K562 (cell line): ENCODE data around the gene ELMO1. TPM values are rescaled to one million over a fixed set of nuclear protein-coding genes. Genes with fewer than 3 reads are reported as not detected.

Experiments used
- ATAC-seq: fragments of 200-7000 bp; cut with Tn5 transposase; 3 replicates; pipeline ENCODE4 v1.9.1; 2020; ENCODE audit warnings: moderate library complexity
- BruUV-seq: library from RNA; stranded (reverse); fragments of 400-500 nt; replicated peaks from 2 replicates; lab custom pipeline; 2021; lab: Mats Ljungman, UMichigan
- CTCF ChIA-PET: fragments of 300-600 bp; formaldehyde crosslinking; extraction: SDS; loops from one replicate; lab custom pipeline; 2021; ENCODE audit warnings: low intra/inter-chr PET ratio; lab: Yijun Ruan, JAX
- POLR2A ChIA-PET: fragments of 300-600, 350-650 bp; sonication (Branson Sonifier 250); formaldehyde crosslinking; extraction: SDS; loops from one replicate; lab custom pipeline; 2021; ENCODE audit warnings: antibody characterized with exemption, inconsistent platforms; lab: Yijun Ruan, JAX
- DNase-seq, 4 experiments: peaks; one replicate each; pipeline versions ENCODE4 v3.0.0 to v3.0.0-alpha.2; 2011 to 2018; ENCODE audit warnings: low spot score in 3 of 4, mixed read lengths in 3 of 4; ENCODE audit errors: extremely low read depth in 1 of 4
- FAIRE-seq: peaks from 2 replicates; lab custom pipeline; 2011; peaks lifted over from hg19 to GRCh38; lab: Jason Lieb, UNC
- H2AFZ ChIP-seq: 2 replicates; pipeline ENCODE4 v1.6.0; 2011; ENCODE audit warnings: low read depth, low read length, control low read depth, inconsistent platforms
- H3K27ac ChIP-seq: fragments of 200-600 bp; 3 replicates; pipeline ENCODE4 v1.8.0; 2011; ENCODE audit warnings: low read depth, mild to moderate bottlenecking, control low read depth, inconsistent platforms, low read length, moderate library complexity, mixed read lengths; ENCODE audit errors: extremely low read depth
- H3K27me3 ChIP-seq, 2 experiments: fragments of 300-600 bp in 1 of 2; 2 replicates in 1 of 2; 3 replicates in 1 of 2; pipeline versions ENCODE4 v1.6.0 to v1.8.0; 2011; ENCODE audit warnings: inconsistent platforms in 2 of 2, low read length in 2 of 2, mild to moderate bottlenecking in 1 of 2, mixed read lengths in 1 of 2, moderate library complexity in 1 of 2; ENCODE audit not compliant: control insufficient read depth in 2 of 2, insufficient read depth in 2 of 2
- H3K36me3 ChIP-seq: fragments of 300-600 bp; 3 replicates; pipeline ENCODE4 v1.8.0; 2011; ENCODE audit warnings: mild to moderate bottlenecking, low read length, inconsistent platforms; ENCODE audit not compliant: control insufficient read depth, insufficient read depth
- H3K4me1 ChIP-seq, 2 experiments: fragments of 200-600 bp in 1 of 2; replicated peaks in 1 of 2; 2 replicates in 1 of 2; 3 replicates in 1 of 2; pipeline versions ENCODE4 v1.5.1 to v1.8.0; 2011; ENCODE audit warnings: inconsistent platforms in 2 of 2, low read length in 2 of 2, mild to moderate bottlenecking in 1 of 2, mixed read lengths in 1 of 2, moderate library complexity in 1 of 2; ENCODE audit not compliant: control insufficient read depth in 2 of 2, insufficient read depth in 2 of 2
- H3K4me2 ChIP-seq: 2 replicates; pipeline ENCODE4 v1.6.1; 2011; ENCODE audit warnings: low read length, control low read depth, inconsistent platforms, mixed read lengths; ENCODE audit not compliant: insufficient read depth
- H3K4me3 ChIP-seq: fragments of 200-600 bp; sonication (generic), shearing (Covaris generic); 2 replicates; pipeline ENCODE4 v1.5.1; 2016; ENCODE audit warnings: control low read depth, inconsistent platforms
- H3K79me2 ChIP-seq: fragments of 200-600 bp; 3 replicates; pipeline ENCODE4 v1.8.0; 2011; ENCODE audit warnings: low read length, inconsistent platforms; ENCODE audit not compliant: control insufficient read depth, insufficient read depth
- H3K9ac ChIP-seq, 2 experiments: 2 replicates each; pipeline versions ENCODE4 v1.6.0 to v1.6.1; 2011; ENCODE audit warnings: low read depth in 2 of 2, low read length in 2 of 2, control low read depth in 1 of 2, inconsistent platforms in 1 of 2, mild to moderate bottlenecking in 1 of 2, mixed read lengths in 1 of 2; ENCODE audit not compliant: insufficient read depth in 1 of 2
- H3K9me1 ChIP-seq: one replicate; pipeline ENCODE4 v1.6.0; 2011; ENCODE audit warnings: inconsistent platforms, mild to moderate bottlenecking, low read length, moderate library complexity; ENCODE audit not compliant: control insufficient read depth, insufficient read depth
- H3K9me3 ChIP-seq: replicated peaks from 2 replicates; pipeline ENCODE4 v1.5.1; 2011; ENCODE audit warnings: low read depth, low read length, inconsistent platforms; ENCODE audit not compliant: control insufficient read depth, insufficient read depth
- H4K20me1 ChIP-seq: replicated peaks from 2 replicates; pipeline ENCODE4 v1.6.1; 2011; ENCODE audit warnings: low read length, inconsistent platforms, mixed read lengths; ENCODE audit not compliant: control insufficient read depth, insufficient read depth
- ETV5 ChIP-seq: sonication (generic); formaldehyde crosslinking; IDR thresholded peaks from 2 replicates; pipeline ENCODE4 v1.4.0; 2020; ENCODE audit warnings: low read depth, mild to moderate bottlenecking, missing genetic modification reagents
- FOXJ3 ChIP-seq: sonication (generic); formaldehyde crosslinking; IDR thresholded peaks from 2 replicates; pipeline ENCODE4 v1.4.0; 2020; ENCODE audit warnings: mild to moderate bottlenecking, missing genetic modification reagents
- FOXK2 ChIP-seq, 2 experiments: fragments of 450-650 bp; IDR thresholded peaks in 1 of 2; conservative IDR thresholded peaks in 1 of 2; 2 replicates each; pipeline ENCODE4 v1.6.1; 2016; ENCODE audit warnings: low read depth in 2 of 2, mild to moderate bottlenecking in 1 of 2
- GATAD2B ChIP-seq: fragments of 450-650 bp; IDR thresholded peaks from 2 replicates; pipeline ENCODE4 v1.6.1; 2017; ENCODE audit warnings: mild to moderate bottlenecking, borderline replicate concordance
- HBP1 ChIP-seq: fragments of 450-650 bp; formaldehyde crosslinking; IDR thresholded peaks from 2 replicates; pipeline ENCODE4 v1.4.0; 2022; ENCODE audit warnings: missing genetic modification characterization
- HMGN3 ChIP-seq: IDR thresholded peaks from 2 replicates; pipeline ENCODE4 v1.6.1; 2011; ENCODE audit warnings: borderline replicate concordance, low read depth, mild to moderate bottlenecking, mixed read lengths, low read length; ENCODE audit not compliant: insufficient read length; ENCODE audit errors: extremely low read depth
- MCM5 ChIP-seq: fragments of 450-650 bp; IDR thresholded peaks from 2 replicates; pipeline ENCODE4 v1.6.1; 2016; ENCODE audit warnings: low read depth
- TEAD1 ChIP-seq, 2 experiments: fragments of 450-650 bp in 1 of 2; sonication (generic) in 1 of 2; formaldehyde crosslinking; IDR thresholded peaks; 2 replicates each; pipeline versions ENCODE4 v1.4.0 to v1.8.0; 2020 to 2022; ENCODE audit warnings: mild to moderate bottlenecking in 2 of 2, missing genetic modification reagents in 1 of 2
- TFE3 ChIP-seq: fragments of 450-650 bp; formaldehyde crosslinking; IDR thresholded peaks from 2 replicates; pipeline ENCODE4 v1.4.0; 2020; ENCODE audit warnings: mild to moderate bottlenecking, mixed read lengths
- ZNF174 ChIP-seq: fragments of 250-450 bp; sonication (Bioruptor Pico); IDR thresholded peaks from 2 replicates; pipeline ENCODE4 v1.4.0; 2020; ENCODE audit warnings: mild to moderate bottlenecking
- ZNF444 ChIP-seq: fragments of 250-450 bp; sonication (Bioruptor Pico); IDR thresholded peaks from 2 replicates; pipeline ENCODE4 v1.4.0; 2020; ENCODE audit warnings: mild to moderate bottlenecking, moderate library complexity
- ZSCAN29 ChIP-seq: fragments of 450-650 bp; IDR thresholded peaks from 2 replicates; pipeline ENCODE4 v1.6.1; 2017
- WGBS: fragments of 100-300 bp; shearing (Covaris generic); methylation state at CpG from one replicate; pipeline ENCODE4 v1.1.6; 2016; ENCODE audit warnings: low coverage, mixed read lengths; ENCODE audit not compliant: insufficient coverage; ENCODE audit errors: missing lambda C conversion rate; 5-methylcytosine and 5-hydroxymethylcytosine counted together
- in situ Hi-C: fragments of 300-500 bp; cut with MboI; formaldehyde crosslinking; loops from 4 replicates; pipeline ENCODE4 v1.15.0; 2018; ENCODE audit warnings: inconsistent platforms, mixed read lengths
- intact Hi-C: fragments of 100-400 bp; cut with micrococcal nuclease; formaldehyde crosslinking; loops from 2 replicates; pipeline ENCODE4 v1.14.2; 2022
- polyA plus RNA-seq, 8 experiments: library from polyadenylated mRNA; depleted of rRNA in 4 of 8; stranded (reverse) in 5 of 8; unstranded in 3 of 8; fragments of >200 nt; fragmentation: Nextera tagmentation in 2 of 8; fragmentation: Illumina TruSeq in 1 of 8; extraction: Ambion mirVana in 2 of 8; extraction: Trizol in 1 of 8; gene quantifications; 2 replicates each; pipeline versions ENCODE4 v1.2.1 to v1.2.3, GENCODE V29; 2011 to 2014; ENCODE audit warnings: inconsistent platforms in 1 of 8, missing spikeins in 1 of 8
- total RNA-seq, 7 experiments: library from RNA; depleted of rRNA in 6 of 7; stranded (reverse); fragments of >200 nt in 6 of 7; fragmentation: Illumina TruSeq in 2 of 7; extraction: Trizol in 2 of 7; gene quantifications; 2 replicates each; pipeline versions ENCODE4 v1.2.1 to v1.2.3, GENCODE V29; 2011 to 2021; ENCODE audit warnings: low replicate concordance in 1 of 7

Gene ELMO1
- total and polyA plus RNA-seq, 9 of the 15 experiments (the other 6 are each of a cell fraction or from before 2014, with no cell fraction given) = 0.36 to 7.2 (median 3.6) TPM

GRCh38 chr7:37446371-37446770, 2.3 kb downstream of the ELMO1 start:
- 4% methylated on average over 3 of the region's 3 CpGs for WGBS
- BruUV-seq = no TSS peak
- no peak for TF ChIP-seq TFE3 (CRISPR knock-in tag)
- TF ChIP-seq ETV5 (CRISPR knock-in tag) = no peak
- no peak for TF ChIP-seq MCM5
- no peak for TF ChIP-seq GATAD2B
- TF ChIP-seq ZNF174 (CRISPR knock-in tag) = no peak
- no peak for TF ChIP-seq TEAD1 (CRISPR knock-in tag; IDR thresholded peaks at IDR 0.05)
- TF ChIP-seq HBP1 = no peak
- TF ChIP-seq ZSCAN29 = no peak
- TF ChIP-seq ZNF444 (CRISPR knock-in tag) = no peak
- no peak for TF ChIP-seq HMGN3
- TF ChIP-seq FOXK2 (conservative IDR thresholded peaks at IDR 0.05 in 1 of 2, IDR thresholded peaks at IDR 0.05 in 1 of 2; ENCODE audit: low read depth in 2 of 2) = no peak
- no peak for TF ChIP-seq FOXJ3 (CRISPR knock-in tag)
- TF ChIP-seq, all 486 proteins: peak for 0
- ChIA-PET CTCF (no interaction called here), POLR2A (interaction anchor here (0.7 kb wide), 1 partner anchor 235 kb away, joined by 3 read pairs; no protein-coding TSS in a partner anchor)
- H4K20me1 ChIP-seq = no peaks in the 10 kb centered on the region
- in situ Hi-C loops (no loop called here), intact Hi-C loops (no loop called here)
- no peak overlapping the region for H3K4me3 ChIP-seq
- H3K79me2 ChIP-seq = no peaks in the 10 kb centered on the region
- no peak overlapping the region for H2AFZ ChIP-seq
- H3K9me3 ChIP-seq = no peaks in the 10 kb centered on the region
- no peak overlapping the region for H3K9ac ChIP-seq
- peaks cover 0 to 17% of the 10 kb centered on the region in 2 experiments; a peak in 2 of 5 replicates for H3K4me1 ChIP-seq
- peaks cover 15 to 27% of the 10 kb centered on the region in 2 experiments for H3K27me3 ChIP-seq
- DNase-seq = no peak
- H3K36me3 ChIP-seq = no peaks in the 10 kb centered on the region
- H3K9me1 ChIP-seq = no peaks in the 10 kb centered on the region
- H3K4me2 ChIP-seq = no peak overlapping the region
- no peak overlapping the region for H3K27ac ChIP-seq
- ATAC-seq = no peak
- FAIRE-seq = no peak
